Activated naive CD4-positive, alpha-beta T cell (primary cell): ENCODE results near the gene IKZF2.
"Not testable (repeated sequence)": the region's sequence is repeated elsewhere in the genome, so short reads cannot be mapped to it uniquely, and the experiment has no call there.

Source experiments
- DNase-seq, 4 experiments: peaks; one replicate each; lab custom pipeline; 2025; lab: John Stamatoyannopoulos, UW

IKZF2 gene

DNA sequence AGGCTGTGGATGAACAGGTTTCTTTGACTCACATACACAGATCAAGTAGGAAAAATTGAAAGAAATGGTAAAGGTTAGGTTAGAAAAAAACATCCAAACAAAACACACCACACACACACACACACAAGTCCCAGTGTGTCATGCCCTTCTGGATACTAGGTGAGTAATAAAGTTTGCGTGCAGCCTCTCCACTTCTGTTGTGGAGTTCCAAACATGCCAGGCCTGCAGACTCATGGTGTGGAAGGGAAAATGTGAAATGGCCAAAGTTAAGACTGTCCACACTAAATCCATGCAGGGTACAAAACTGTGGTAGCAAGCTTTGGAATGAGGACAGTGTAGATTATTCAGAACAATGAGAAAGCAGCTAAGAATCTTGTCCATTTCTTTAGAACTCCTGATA lies 114.6 kb downstream of the IKZF2 start:
- no peak for DNase-seq

- no peak for DNase-seq
These were observed 116.8 kb downstream of the IKZF2 start for GRCh38 chr2:213034585-213034984.

GRCh38 chr2:213032607-213033006 lies 118.8 kb downstream of the IKZF2 start:
- DNase-seq, result no peak

- no peak for DNase-seq
These were observed 128.4 kb downstream of the IKZF2 start for GRCh38 chr2:213022987-213023386.

DNA sequence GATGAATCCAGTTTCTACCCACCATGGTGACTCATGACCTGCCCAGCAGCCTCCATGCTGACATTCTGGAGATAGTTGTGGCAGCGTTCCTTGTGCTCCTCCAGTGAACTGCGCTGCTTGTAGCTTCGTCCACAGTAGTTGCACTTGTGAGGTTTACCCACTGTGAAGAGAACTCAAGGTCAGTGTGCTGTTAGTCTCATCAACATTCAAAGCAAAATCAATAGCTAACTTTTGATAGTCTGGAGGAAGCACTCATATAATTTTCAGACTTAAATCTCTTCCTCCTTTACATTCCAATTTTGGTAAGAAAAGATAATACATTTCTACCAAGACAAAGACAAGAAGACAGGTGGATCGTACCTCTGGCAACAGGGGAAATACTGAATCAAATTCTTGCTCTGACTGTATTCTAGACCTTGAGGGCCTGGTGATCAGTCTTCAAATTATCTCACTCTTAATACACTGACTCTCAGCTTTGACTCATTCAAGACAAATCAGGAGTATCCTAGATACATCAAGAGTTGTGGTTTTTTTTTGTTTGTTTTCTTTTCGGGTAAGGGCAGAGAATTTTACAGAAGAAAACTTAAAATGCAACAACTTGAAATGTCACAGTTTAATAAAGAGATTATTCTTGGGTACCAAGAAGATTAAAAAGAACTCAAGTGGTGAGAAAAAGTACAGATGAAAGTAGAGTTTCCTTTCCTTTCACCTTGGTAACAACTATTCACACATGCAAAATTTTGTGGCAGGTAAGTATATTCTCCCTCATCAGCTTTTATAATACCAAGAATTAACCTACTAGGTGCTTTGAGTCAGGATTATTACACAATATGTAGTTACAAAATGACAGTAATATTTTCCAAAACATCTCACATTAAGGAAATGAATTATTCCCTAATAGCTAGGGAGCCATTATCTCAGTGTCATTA lies 129.2 kb downstream of the IKZF2 start:
- no peak for DNase-seq

DNA sequence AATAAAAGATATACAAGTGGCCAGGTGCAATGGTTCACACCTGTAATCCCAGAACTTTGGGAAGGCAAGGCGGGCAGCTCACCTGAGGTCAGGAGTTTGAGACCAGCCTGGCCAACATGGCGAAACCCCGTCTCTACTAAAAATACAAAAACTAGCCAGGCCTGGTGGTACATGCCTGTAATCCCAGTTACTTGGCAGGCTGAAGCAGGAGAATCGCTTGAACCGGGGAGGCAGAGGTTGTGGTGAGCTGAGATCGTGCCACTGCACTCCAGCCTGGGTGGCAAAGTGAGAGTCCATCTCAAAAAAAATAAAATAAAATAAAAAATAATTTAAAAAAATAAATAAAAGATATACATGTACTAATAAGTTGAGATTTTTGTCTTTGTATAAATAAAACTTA lies 130.5 kb downstream of the IKZF2 start:
- DNase-seq, result not testable (repeated sequence)

GRCh38 chr2:213020268-213020667 lies 131.1 kb downstream of the IKZF2 start:
- no peak for DNase-seq

- no peak for DNase-seq
These were observed 132.0 kb downstream of the IKZF2 start for GRCh38 chr2:213019368-213019767.

DNA sequence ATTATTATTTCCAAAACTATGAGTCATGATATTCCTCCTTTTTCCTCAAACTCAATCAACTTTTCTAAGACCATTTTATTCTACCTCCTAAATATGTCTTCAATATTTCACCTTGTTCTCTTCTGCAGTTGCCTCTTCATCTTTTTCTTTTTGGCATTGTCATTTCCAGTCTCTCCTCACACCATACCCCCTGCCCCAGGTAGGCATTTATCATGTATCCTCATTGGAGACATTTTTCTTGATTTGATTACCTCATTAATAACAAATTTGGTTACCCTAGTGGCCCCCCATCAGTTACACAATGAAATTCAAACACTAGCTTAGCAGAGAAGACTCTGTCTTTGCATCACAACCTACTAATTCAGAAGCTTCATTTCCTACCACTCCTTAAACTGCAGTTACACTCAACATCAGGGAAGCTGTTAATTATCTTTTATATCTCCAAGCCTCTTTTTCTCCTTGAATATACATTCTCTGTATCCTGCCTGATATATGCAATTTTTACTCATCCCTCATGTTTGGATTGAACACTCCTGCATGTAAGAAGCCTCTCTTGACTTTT lies 133.0 kb downstream of the IKZF2 start:
- DNase-seq, result no peak

GRCh38 chr2:213017404-213017803 lies 134.0 kb downstream of the IKZF2 start:
- no peak for DNase-seq

DNA sequence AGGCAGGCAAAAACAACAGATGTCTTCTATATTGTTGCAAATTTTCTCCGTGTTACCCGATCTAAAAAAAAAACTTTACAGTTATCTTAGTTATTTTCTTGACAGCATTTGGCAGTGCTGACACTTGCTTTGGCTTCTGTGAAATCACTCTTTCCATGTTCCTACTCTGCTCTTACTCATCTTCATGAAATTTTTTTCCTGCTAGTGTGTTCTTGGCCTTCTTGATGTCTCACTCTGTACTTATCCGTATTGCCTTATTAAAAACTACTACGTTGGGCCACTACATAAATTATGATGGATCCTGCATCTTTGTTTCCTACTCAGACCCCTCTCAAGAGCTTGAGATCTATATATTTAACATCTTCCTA lies 134.4 kb downstream of the IKZF2 start:
- no peak for DNase-seq

GRCh38 chr2:213016166-213016983 lies 135.0 kb downstream of the IKZF2 start:
- no peak for DNase-seq

DNA sequence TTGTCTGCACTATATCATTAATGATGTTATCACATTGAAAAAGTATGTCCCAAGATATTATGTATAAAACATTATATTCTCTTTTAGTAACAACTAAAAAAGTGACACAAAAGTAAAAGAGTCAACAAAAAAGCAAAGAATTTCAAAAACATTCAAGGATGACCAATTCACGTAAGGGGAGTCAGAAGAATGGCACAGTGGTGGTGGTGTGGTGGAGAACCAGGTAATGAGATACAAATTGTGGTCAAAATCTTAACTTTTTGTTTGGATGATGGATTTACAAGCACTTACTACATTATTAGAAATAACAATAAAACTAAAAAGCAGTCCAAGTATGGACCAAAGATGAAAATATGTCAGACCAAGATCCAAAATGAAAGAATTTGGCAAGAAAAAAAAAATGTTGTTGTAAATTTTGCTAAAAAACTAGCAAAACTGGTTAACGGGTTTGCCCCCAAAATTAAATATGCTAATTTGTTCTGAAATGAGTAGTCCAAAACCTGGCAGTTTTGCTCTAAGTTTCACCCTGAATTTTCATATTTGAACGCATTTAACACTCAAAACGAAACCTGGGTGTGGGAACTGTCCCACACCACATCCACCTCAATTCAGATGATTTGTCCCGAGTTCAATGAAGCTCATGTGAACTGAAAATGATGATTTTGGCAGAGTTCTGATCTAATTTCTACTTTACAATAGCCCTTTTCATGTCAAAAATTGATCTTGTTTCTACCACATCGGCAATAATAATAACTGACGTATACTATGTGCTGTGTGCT lies 135.8 kb downstream of the IKZF2 start:
- DNase-seq, result no peak

DNA sequence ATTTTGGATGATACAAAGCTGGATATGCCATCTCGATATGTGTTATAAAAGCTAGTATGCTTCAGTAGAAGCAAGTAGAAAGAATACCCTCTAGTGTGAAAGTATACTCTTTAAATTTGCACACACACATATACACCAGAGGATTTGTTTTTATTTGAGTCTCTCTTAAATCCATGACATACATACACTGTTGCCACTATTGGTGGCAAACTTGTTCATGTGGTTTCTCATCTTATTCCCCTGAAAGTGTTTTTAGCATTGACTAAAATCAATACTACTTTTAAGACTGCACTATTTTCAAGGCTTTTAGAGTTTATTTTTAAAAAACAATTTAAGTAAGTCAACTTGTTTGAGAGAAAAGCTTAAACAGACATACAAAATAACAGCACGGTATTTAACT lies 137.4 kb downstream of the IKZF2 start:
- no peak for DNase-seq

DNA sequence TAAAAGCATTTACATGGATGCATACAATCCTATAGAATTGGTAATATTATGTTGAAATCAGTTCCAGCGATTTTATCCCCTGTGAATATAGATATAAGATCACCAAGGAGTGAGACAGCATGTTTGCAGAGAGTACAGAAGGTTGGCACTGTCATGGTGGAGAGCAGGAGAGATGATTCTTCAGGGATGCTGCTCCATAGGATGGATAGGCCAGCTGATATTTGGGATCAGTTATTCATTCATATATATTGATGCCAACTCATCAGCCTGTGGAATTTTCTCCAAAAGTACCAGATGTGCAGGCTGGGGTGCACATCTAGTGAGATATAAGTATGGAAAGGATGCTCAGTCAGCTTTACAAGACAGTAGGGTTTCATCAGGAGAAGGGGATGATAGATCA lies 139.9 kb downstream of the IKZF2 start:
- DNase-seq, result no peak

- DNase-seq, result no peak
These were observed 141.2 kb downstream of the IKZF2 start for GRCh38 chr2:213010106-213010779.

- DNase-seq, result no peak
These were observed 144.0 kb downstream of the IKZF2 start for GRCh38 chr2:213007290-213007838.

GRCh38 chr2:213004197-213004821 lies 147.1 kb downstream of the IKZF2 start:
- DNase-seq, result no peak

DNA sequence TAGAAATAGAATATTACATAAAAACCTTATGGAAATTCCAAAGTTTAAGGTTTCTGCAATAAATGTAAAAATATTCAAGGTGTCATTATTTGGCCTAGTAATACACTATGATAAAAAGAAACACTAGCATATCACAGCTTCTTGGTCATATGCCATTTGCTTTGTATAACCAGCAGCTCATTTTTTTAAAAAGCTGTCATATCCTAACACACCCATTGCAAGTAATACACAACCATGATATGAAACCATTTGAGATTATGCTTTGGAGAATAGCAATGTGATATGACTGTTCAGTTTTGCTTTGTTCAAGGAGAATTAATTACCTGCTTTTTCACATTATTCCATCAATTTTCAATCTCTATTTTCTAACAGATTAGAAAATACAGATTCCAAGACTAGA lies 149.0 kb downstream of the IKZF2 start:
- DNase-seq, result no peak

DNA sequence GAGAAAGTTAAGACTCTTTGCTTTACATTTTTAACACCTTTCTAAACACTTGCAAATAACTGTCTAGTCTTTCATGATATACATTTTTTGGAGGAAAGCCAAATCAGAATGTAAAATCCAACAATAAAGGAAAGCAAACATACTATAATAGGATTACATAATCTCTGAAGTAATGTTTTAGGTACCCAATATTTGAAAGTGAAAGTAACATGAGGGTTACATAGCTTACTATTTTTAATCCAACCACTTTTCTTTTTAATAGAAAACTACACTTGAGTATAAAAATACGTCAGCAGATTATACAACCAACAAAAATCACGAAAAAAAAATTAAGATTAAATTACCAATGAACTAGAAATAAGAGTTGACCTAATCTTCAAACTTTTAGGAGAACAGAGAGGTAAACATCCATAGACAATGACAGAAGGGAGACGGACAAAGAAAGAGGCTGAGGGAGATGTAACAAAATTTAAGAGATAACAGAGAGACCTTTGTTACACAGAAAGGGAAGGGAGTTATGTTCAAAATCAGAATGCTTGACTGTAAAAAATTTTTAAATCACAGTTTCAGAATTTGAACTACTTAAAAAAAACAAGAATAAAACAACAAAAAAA lies 150.0 kb downstream of the IKZF2 start:
- no peak for DNase-seq
